CMK (cell line): ENCODE measurements around the gene SORCS2.

ENCODE experiments used
- DNase-seq: peaks from one replicate; pipeline ENCODE4 v3.0.0-alpha.2; 2010; ENCODE audit warnings: low read depth

The SORCS2 gene

DNA sequence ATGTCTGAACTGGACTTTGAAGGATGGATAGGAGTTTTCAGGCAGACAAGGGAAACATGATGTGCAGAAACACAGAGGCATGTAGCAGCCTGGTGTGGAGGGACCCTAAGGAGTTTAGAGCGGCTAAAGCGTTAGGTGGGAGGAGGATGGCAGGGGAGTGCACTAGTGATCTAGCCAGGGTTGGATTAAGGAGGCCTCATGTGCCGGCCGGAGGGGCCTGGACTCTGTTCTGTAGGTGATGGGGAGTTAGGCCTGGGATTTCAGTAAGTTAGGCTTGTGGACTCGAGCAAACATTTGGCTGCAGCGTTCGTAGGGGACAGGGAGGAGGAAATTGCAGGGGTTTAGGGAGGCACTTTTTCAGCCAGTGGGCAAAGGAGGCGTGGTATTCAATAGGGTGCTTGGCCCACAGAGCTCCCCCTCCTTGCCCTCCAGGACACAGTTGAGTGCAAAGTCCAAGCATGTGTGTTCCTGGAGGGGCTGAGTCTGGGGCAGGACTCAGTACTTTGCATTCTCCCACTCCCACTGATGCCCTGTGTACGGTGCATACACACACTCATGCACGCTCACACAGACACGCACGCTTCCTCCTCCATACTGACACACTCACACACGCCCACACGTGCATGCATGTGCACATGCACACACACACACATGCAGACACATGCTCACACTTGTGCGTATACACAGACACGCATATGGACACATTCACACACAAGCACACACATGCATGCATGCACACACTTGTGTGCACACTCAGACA is 223.8 kb downstream of the SORCS2 start:
- no peak for DNase-seq

DNA sequence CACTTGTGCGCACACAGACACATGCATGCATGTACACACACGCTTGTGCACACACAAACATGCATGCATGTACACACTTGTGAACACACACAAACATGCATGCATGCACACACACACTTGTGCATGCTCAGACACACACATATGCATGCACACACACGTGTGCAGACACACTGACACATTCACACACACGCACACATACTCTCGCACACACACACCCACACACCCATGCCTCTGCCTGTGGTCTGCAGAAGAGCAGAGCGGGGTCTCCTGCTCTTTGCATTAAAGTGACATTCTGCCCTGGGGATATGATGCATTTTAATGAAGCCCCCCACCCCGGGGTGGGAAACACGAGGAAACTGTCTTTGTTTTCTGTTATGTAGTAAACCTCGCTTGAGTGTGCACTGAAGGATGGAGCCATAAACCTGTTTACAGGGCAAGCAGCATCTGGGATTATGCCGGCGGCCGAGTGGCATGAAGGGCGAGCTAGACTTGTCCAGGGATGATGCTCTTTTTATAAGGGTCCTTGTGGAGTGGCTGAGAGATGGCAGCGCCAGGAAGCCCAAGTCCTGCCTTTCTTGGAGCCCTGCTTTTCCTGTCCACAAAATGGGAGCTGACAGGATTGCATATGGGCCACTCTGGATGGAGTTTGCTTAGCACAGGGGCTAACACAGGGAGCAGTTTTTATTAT is 224.6 kb downstream of the SORCS2 start:
- DNase-seq: no peak

DNA sequence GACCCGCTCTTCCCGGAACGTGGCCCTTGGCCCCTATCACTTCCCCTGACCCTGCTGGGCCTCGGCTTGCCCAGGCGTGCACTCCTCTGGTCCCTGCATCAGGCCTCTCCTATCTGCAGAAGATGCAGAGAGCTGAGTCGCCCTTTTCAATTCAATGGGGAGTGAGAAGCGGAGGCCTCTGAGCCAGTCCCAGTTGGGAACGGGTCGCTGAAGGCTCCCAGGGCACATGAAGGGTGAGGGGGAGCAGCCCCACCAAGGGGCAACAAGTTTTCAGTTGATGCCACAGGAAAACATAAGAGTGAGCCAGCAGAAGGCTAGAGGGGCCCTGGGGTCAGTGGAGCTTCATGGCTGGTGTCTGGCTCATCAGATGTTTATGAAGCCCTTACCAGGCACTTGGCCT is 225.3 kb downstream of the SORCS2 start:
- DNase-seq: no peak

DNA sequence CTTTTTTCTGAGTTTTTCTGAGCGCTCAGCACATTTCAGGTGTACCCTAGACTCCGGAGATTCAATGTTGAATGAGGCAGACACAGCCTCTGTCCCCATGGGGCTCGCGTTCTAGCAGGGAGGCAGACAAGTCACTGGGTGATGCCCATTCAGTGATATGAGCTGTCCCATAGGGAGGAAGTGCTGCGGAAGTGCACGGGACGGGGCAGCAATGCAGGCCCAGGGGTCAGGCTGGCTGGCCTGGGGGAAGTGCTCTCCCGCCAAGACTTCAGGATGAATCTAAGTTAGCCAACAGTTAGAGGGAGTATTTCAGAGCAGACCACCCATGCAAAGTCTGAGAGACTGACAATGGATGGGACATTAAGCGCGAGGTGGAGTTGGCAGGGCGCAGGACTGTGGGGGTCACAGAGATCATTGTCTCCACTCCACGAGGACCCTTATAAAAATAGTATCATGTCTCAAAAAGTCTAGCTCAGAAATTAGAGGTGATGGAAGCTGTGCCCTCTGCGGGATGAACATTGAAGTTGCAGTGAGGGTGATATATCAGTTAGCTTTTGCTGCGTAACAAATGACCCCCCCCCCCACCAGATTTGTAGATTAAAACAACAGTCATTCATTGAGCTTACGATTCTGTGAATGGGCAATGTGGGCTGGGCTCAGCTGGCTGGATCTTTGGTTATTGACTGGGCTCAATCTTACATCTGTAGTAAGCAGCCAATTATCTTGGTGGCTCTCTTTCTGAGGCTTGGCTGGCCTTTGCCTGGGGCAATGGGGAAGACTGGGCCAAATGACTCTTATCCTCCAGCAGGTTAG is 226.0 kb downstream of the SORCS2 start:
- no peak for DNase-seq

DNA sequence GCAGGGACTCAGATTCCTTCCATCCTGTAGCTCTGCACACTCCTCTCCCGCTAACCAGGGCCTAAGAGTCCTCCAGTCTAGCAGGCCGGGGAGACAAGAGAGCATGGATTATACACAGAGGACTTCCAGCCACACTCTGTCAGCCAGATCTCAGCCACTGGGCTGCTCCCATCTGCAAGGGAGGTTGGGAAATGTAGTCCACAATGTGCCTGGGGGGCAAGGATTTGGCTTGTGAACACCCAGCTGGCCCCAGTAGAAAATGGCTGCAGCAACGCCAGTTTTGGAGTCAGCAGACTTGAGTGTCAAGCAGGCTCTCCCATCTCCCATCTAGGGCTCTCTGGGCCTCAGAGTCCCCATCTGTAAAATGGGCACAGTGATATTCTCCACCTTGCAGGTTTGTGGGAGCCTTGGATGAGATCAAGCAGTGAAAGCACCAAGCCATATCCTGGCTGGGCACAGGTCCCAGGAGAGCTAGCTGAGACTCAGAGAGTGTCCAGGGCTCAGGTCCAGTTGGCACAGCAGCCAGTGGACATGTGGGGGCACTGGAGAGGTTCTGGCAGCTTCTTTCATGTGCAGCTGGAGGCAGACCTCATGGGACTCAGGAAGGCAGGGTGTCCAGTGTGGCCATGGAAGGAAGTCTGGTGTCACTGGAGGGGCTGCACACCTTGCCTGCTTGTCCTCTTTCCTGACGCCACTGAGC is 227.8 kb downstream of the SORCS2 start:
- DNase-seq: no peak

DNA sequence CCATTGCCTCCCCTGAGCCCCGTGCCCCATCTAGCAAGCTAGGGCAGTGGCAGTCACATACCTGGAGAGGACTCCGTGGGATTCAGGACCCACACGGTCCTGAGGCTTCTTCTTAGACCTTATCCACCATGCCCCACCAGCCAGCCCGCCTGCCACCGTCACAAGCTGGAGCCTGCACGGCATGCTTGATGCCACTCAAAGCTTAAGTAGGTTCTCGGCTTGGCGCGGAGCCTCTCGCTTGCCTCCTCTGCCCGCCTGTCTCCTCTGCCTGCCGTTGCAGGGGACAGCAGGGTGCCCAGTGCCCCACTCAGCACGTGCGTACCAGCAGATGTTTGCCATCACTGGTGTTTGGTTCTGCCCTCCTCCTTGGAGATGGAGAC is 228.3 kb downstream of the SORCS2 start:
- DNase-seq: no peak

DNA sequence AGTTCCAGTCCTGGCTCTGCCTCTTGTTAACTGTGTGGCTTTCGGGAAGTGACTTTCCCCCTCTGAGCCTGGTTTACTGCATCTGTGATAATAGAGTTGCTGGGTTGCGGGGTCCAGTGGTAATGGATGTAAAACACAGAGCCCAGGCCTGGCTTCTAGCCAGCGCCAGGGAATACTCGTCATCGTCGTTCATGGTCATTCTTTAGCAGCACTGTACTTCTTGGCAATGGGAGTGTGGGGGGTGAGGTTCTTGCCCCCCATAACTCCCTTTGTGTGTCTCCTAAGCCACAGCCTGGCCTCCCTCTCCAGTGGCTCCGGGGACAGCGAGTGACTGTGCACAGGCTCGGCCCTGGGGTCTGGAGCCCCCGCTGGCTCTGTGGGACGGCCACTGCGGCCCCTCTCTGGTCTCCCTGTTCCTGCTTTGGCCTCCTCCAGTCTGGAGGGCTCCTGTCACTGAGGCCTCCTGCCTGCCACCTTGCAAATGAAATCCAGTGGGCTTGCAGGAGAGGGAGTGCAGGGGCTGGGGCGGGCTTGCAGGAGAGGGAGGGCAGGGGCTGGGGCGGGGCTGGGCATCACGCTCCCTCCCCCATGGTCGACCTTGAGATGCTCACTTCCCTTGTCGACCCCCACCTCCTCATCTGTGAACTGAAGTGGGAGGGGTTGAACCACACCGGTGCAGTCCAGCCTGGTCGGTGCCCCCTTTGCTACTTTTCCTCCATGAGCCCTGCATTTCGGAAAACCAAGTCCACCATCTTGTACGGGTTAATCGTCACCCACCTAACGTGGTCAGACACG is 229.2 kb downstream of the SORCS2 start:
- DNase-seq: no peak

DNA sequence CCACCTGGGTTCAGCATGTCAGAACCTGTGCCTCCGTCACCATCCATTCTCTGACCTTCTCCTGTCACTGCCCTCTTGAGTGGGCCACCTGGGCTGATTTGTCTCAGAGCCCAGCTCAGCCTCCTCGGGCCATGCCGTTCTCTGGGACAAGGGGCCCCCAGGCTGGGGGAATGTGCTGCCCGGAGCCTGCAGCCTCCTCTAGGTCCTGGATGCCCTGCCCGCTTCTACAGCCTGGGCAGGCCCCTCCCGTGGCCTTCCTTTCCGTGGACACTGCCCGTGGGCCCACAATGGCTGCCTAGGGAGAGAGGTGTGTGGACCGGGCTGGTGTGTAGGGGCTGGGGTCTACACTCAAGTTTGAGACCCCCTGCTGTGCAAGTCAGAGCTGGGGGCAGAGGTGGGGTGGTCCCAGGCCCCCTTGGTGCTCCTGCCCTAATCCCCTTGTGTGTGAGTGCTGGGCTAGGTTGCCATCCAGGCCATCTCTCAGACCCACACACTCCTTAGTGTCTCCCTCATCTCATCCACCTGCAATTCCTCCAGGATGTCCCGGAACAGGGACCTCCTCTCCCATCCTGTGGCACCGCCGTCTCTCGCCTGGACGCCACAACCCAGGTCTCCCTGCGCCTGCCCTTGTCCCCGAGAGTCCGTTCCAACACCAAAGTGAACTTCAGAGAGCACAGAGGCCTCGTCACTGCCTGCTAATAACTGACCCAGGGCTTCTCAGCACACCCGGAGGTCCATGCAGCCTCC is 230.0 kb downstream of the SORCS2 start:
- DNase-seq: no peak

DNA sequence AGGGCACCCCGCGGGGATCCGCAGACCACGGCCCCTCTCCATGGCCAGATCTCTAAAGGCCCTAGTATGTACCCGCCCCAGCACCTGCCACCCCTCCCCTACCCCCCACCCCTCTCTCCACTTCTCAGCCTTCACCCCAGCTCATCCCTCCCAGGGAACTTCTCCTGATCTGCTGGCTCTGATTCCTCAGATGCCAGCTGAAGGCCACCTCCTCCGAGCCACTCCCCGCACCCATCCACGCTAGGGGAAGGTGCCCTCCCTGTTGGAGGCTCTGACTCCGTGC is 230.5 kb downstream of the SORCS2 start:
- DNase-seq: no peak

DNA sequence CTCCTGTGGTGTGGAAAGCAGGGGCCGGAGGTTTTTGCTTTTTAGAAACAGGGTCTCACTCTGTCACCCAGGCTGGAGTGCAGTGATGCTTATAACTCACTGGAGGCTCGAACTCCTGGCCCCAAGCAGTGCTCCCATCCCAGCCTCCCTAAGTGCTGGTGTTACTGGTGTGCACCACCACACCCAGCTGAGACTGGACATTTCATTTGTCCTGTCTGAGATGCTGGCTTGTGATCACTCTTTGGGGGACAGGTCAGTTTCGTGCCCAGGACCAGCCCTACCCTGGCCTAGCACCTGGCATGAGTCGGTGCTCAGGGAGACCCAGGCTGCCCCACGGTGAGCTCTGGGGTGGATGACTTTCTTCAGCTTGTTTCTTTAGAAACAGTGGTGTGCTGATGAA is 231.1 kb downstream of the SORCS2 start:
- DNase-seq: no peak

DNA sequence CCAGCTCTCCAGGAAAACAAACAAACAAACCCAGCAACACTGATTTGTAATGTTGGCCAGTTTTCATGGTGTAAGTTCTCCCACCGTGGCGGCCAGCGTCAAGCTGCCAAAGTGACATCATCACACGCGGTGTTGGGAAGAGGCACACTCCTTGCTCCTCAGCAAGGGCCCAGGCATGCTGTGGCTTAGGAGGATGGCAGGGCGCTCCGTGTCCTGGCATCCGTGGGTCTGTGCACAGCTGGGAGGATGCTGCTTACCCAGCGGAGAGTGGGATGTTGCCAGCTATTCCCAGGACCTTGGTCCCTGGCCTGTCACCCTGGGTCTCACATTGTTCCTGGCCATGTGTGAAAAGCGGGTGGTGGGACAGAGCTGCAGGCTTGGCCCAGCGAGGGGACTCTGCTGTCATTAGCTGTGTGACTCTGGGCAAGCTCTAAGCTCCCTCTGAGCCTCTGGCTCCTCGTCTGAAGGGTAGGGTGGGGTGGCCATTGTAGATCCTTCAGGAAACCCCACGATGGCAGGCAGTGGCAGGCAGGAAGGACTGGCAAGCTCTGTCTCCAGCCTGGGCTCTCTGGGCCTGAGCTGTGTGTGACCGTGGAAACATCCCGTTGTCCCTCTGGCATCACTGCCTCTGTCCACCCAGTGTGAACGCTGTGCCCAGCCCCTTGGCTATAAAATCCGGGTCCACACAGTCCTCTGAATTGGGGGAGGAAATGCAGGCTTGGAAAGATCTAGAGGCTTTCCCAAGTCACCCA is 231.6 kb downstream of the SORCS2 start:
- DNase-seq: no peak

DNA sequence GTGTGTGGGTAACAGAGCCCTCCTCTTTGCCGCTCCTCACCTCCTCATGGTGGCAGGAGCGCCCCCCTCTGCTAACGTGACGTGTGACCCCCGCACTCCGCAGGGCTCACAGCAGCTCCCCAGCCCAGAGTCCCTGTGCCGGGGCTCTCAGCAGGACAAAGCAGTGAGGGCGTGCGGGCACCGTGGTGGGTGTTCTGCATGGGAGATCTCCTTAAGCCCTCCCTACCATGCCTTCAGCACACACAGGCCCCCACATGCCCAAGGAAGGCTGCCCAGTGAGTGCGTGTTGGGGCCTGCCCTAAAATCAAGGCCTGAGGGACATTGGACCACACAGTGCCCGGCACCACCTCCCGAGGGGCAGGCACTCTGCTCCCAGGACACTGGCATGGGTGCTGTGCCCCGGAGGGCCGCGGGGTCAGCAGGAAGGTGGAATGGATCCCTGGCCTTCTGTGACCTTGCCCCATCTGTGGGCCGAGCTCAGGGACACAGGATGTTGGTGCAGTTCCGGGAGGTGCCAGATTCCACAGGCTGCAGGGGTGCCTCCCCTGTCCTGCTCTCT is 232.3 kb downstream of the SORCS2 start:
- no peak for DNase-seq

DNA sequence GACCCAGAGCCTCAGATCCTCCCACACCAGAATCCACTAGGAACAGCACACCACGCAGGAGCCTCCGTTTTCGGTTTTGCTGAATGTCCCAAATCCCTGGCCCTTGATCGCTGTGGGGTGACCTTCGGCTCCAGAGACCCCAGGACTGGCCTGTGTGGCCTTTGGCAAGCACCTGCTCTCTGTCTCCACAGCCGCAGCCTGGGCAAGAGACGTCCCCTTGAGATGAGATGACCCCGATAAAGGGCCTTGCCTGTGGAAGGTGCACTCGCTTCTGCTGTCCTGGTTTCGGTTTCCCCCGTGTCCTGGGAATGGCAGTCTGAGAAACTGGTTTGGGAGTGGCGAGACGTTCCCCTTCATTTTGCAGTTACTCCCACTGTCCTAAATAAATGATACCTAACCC is 232.8 kb downstream of the SORCS2 start:
- DNase-seq: no peak

DNA sequence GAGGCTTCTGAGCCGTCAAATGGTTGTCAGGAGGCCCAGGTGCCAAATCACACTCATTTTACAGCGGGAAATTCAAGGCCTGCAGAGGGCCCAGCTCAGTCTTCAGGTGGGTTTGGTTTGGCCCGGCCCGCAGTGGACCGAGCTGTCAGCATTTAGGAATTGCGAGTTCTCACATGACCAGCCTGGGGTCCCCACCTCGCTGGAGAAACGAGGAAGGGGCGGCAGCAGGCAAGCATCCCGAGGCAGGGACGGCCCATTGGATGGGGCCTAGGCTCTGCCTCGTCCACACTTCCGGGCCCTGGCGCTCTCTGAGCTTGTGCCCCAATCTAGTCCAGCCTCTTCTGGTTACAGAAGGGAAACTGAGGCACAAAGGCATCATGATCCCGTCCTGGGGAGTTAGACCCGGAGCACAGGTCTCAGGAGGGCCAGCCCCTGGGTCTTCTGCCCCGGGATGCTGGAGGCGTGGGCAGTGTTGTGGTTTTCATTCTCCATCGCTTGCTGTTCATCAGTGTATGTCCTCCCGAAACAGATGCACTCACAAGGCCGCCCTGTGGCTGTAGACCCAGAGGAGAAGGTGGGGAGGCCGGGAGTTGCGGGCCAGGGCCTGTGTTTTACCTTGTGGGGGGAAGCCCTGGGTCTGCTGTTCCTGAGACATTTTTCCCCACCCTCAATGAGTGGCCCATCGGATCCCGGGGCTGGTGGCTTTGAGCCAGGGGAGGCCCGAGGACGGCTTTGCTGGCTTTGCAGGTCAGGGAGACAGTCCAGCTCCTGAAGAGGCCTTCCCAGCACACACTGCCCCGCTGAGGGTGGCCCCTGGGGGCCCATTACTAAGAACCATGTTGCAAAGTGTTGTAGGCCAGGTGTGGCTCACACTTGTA is 233.5 kb downstream of the SORCS2 start:
- no peak for DNase-seq

DNA sequence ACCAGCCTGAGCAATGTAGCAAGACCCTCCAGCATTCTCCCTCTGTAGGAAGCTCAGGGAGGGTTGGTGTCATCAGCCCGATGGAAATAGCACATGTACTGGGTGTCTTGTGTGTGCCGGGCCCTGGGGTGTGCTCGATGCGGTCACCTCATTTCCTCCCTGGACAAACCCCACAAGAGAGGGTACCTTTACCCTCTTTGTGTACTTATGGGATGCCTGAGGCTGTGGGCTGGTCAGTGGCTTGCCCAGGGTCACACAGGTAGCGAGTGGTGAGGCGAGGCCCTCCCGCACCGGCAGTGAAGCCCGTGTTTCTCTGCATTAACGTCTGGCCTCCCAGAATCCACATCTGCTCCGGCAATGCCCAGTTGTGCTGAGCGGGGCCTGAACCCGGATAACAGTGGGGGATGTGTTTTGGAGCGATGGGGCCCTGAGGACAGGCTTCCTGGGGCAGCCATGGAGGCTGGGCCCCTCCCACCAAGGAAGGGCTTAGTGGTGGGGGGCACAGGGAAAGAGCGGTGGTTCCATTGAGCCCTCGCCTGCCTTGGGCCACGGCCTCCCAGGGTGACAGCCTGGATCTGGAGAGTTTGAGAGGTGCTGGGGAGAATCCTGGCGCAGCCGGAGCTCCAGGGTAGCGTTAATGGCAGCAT is 234.3 kb downstream of the SORCS2 start:
- no peak for DNase-seq

DNA sequence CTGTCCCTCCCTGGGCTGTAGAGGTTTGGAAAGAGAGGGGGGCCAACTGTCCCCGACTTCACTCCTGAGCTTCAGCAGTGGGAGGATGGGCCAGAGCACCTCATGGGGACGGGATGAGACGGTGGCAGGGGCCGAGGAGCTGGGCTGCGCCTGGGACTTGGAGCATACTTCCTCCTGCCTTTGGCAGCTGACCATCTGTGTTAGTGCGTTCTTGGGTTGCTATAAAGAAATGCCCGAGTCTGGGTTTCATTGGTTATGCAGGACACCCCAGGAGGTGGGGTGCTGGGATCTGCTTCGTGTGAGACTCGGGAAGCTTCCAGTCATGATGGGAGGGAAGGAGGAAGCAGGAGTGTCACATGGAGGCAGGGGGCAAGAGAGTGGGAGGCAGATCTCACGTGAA is 235.0 kb downstream of the SORCS2 start:
- DNase-seq: no peak

DNA sequence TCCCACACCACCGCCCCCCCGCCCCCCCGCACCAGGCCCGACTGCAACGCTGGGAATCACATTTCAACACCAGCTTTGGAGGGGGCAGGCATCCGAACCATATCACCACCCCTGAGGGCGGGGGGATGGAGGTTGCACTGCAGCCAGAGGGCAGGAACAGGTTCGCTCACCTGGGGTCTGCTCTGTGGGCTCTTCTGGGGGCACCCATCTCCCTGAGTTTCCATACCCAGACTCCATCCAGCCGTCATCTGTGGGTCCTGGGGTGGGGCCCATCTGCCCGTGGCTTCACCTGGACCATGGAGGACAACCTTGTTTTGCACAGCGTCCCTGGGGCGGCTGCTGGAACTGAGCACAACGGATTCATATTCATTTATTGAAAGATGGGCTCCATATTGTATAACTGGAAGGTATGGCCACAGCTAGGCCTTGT is 235.5 kb downstream of the SORCS2 start:
- no peak for DNase-seq

DNA sequence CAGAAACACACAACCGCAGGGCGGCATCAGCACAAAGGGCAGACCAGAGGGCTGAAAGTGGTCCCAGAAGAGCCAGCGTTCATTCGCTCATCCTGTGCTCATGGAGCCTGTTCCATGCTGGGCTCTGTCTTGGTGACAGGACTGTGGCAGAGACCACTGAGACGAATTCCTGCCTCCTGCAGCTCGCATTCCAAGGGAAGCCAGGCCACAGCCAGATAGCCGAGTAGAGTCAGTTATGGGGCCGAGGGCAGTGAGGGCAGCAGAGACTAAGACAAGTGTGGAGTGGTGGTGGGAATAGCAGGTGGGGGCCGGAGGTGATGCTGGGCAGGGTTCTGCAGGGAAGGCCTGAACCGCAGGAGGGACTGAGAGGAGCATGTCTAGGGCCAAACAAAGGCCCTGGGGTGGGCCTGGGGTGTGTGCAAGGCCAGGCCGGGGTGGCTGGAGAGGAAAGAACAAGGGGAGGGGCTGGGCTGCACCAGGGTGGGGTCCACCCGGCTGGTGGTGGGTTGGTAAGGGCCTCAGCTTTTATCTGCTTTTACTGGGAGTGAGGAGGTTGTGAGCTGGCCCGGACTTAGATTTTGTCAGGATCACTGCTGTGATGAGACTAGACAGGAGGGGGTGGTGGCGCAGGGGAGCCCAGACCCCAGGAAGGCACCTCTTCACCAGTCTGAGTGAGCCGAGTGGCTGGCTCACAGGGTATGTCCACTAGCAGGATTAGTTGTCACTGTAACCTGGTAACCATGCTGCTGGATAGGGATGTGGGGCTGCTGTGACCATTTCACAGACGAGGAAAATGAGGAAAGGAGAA is 236.1 kb downstream of the SORCS2 start:
- DNase-seq: no peak
